Common myeloid progenitor, CD34-positive (primary cell): ENCODE measurements around the gene DDX3X.

Experiments used
- CTCF ChIA-PET: fragments of 350-600 bp; sonication (Branson Sonifier 250); formaldehyde crosslinking; loops from one replicate; lab custom pipeline; 2021; ENCODE audit warnings: antibody characterized with exemption; lab: Charles Lee
- POLR2A ChIA-PET: fragments of 350-600 bp; sonication (Branson Sonifier 250); formaldehyde crosslinking; loops from one replicate; lab custom pipeline; 2021; ENCODE audit warnings: antibody characterized with exemption; lab: Charles Lee
- DNase-seq, 3 donors: peaks; one replicate each; pipeline versions ENCODE4 v3.0.0 to v3.0.0-alpha.2; 2013
- H3K27ac ChIP-seq, 2 experiments: 1 replicate in 1 of 2; 2 replicates in 1 of 2; pipeline ENCODE4 v1.7.0; 2013; ENCODE audit warnings: inconsistent platforms in 2 of 2, low read length in 2 of 2, mild to moderate bottlenecking in 2 of 2, low read depth in 1 of 2, moderate library complexity in 1 of 2; ENCODE audit not compliant: severe bottlenecking in 2 of 2, insufficient read depth in 1 of 2, poor library complexity in 1 of 2
- H3K27me3 ChIP-seq, 5 experiments: replicated peaks in 2 of 5; 1 replicate in 3 of 5; 2 replicates in 2 of 5; pipeline versions ENCODE4 v1.6.1 to v1.7.0; 2013; ENCODE audit warnings: low read length in 4 of 5, mild to moderate bottlenecking in 2 of 5, moderate library complexity in 2 of 5, inconsistent platforms in 1 of 5; ENCODE audit not compliant: insufficient read depth in 5 of 5, control insufficient read depth in 4 of 5
- H3K36me3 ChIP-seq, 4 experiments: 1 replicate in 2 of 4; 2 replicates in 2 of 4; pipeline versions ENCODE4 v1.6.1 to v1.7.0; 2013; ENCODE audit warnings: low read length in 3 of 4, control low read depth in 1 of 4, mild to moderate bottlenecking in 1 of 4; ENCODE audit not compliant: control insufficient read depth in 4 of 4, insufficient read depth in 4 of 4
- H3K4me1 ChIP-seq, 4 experiments: 1 replicate in 3 of 4; 2 replicates in 1 of 4; pipeline versions ENCODE4 v1.6.1 to v1.7.1; 2013; ENCODE audit warnings: low read length in 3 of 4, mild to moderate bottlenecking in 3 of 4, control low read depth in 1 of 4, inconsistent platforms in 1 of 4, moderate library complexity in 1 of 4; ENCODE audit not compliant: control insufficient read depth in 4 of 4, insufficient read depth in 4 of 4; ENCODE audit errors: control extremely low read depth in 1 of 4
- H3K4me3 ChIP-seq, 7 experiments: 1 replicate in 4 of 7; 2 replicates in 3 of 7; pipeline versions ENCODE4 v1.5.1 to v1.7.0; 2013; ENCODE audit warnings: mild to moderate bottlenecking in 7 of 7, low read length in 6 of 7, moderate library complexity in 6 of 7, inconsistent platforms in 2 of 7, low read depth in 2 of 7, control low read depth in 1 of 7; ENCODE audit not compliant: insufficient read depth in 4 of 7, control insufficient read depth in 1 of 7; ENCODE audit errors: extremely low read depth in 1 of 7
- H3K9me3 ChIP-seq, 5 experiments: 1 replicate in 4 of 5; 2 replicates in 1 of 5; pipeline versions ENCODE4 v1.6.1 to v1.7.1; 2013; ENCODE audit warnings: low read length in 4 of 5, mild to moderate bottlenecking in 2 of 5, inconsistent platforms in 1 of 5, low read depth in 1 of 5, moderate library complexity in 1 of 5; ENCODE audit not compliant: control insufficient read depth in 4 of 5, insufficient read depth in 2 of 5; ENCODE audit errors: control extremely low read depth in 1 of 5
- WGBS: methylation state at CpG from one replicate; pipeline ENCODE4 v1.1.5; 2013; ENCODE audit not compliant: insufficient coverage; 5-methylcytosine and 5-hydroxymethylcytosine counted together

The DDX3X gene

GRCh38 chrX:41338436-41338835 is 4.5 kb downstream of the DDX3X start:
- no peak for DNase-seq
- WGBS: no CpG with 5 or more reads among the region's 1 CpG
- Histone ChIP-seq H3K4me3 (peak overlapping the region in 3 of 7 experiments; percentile 23 to 97 (median 94)), H3K4me1 (peaks cover 22 to 36% (median 25%) of the 10 kb centered on the region in 4 experiments), H3K9me3 (no peaks in the 10 kb centered on the region), H3K36me3 (peaks cover 13 to 69% (median 32%) of the 10 kb centered on the region in 4 experiments), H3K27ac (no peak overlapping the region), H3K27me3 (no peaks in the 10 kb centered on the region)
- CTCF ChIA-PET: interaction anchor here (1.2 kb wide), 1 partner anchor 42 kb away, joined by 3 read pairs; no protein-coding TSS in a partner anchor
- POLR2A ChIA-PET: no interaction called here

GRCh38 chrX:41339148-41339547 is 5.2 kb downstream of the DDX3X start:
- ChIA-PET POLR2A (no interaction called here), CTCF (interaction anchor here (1.2 kb wide), 1 partner anchor 42 kb away, joined by 3 read pairs; no protein-coding TSS in a partner anchor)
- no peaks in the 10 kb centered on the region for H3K9me3 ChIP-seq
- peaks cover 19 to 34% (median 24%) of the 10 kb centered on the region in 4 experiments for H3K4me1 ChIP-seq
- peaks cover 15 to 77% (median 39%) of the 10 kb centered on the region in 4 experiments for H3K36me3 ChIP-seq
- 100% methylated on average over 4 of the region's 4 CpGs for WGBS
- H3K27ac ChIP-seq: no peak overlapping the region
- H3K27me3 ChIP-seq: no peaks in the 10 kb centered on the region
- no peak for DNase-seq
- H3K4me3 ChIP-seq: no peak overlapping the region

GRCh38 chrX:41344053-41344452 is 10.1 kb downstream of the DDX3X start:
- H3K4me1 ChIP-seq: peaks cover 0 to 4% (median 2%) of the 10 kb centered on the region in 4 experiments
- no peak overlapping the region for H3K27ac ChIP-seq
- POLR2A ChIA-PET: no interaction called here
- no peak overlapping the region for H3K4me3 ChIP-seq
- H3K9me3 ChIP-seq: no peaks in the 10 kb centered on the region
- 100% methylated on average over 7 of the region's 9 CpGs for WGBS
- no peaks in the 10 kb centered on the region for H3K27me3 ChIP-seq
- DNase-seq: no peak
- CTCF ChIA-PET: no interaction called here
- H3K36me3 ChIP-seq: peaks cover 17 to 93% (median 77%) of the 10 kb centered on the region in 4 experiments

DNA sequence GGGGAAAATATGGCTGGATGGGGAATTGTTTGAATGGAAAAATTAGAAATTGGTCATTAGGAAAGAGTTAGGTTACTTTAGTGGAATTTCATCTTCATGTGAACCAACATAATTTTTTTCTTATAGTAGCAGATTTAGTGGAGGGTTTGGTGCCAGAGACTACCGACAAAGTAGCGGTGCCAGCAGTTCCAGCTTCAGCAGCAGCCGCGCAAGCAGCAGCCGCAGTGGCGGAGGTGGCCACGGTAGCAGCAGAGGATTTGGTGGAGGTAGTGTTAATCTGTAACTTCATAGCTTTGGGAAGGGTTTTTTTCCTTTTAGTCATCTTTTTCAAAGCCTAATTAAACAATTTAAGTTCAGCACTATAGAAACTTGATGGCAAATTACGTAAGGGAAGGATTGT is 13.2 kb downstream of the DDX3X start:
- Histone ChIP-seq H3K27ac (no peak overlapping the region), H3K27me3 (no peaks in the 10 kb centered on the region), H3K4me3 (no peak overlapping the region), H3K36me3 (peaks cover 8 to 72% (median 61%) of the 10 kb centered on the region in 4 experiments), H3K4me1 (peaks cover 0 to under 1% (median 0%) of the 10 kb centered on the region in 4 experiments), H3K9me3 (no peaks in the 10 kb centered on the region)
- ChIA-PET CTCF (no interaction called here), POLR2A (no interaction called here)
- WGBS: 100% methylated on average over 4 of the region's 8 CpGs
- DNase-seq: no peak

- no peak overlapping the region for H3K27ac ChIP-seq
- H3K9me3 ChIP-seq: no peaks in the 10 kb centered on the region
- ChIA-PET CTCF (no interaction called here), POLR2A (no interaction called here)
- H3K4me1 ChIP-seq: peaks cover 0 to 3% (median 0%) of the 10 kb centered on the region in 4 experiments
- no peak for DNase-seq
- 96% methylated on average over 4 of the region's 4 CpGs for WGBS
- H3K4me3 ChIP-seq: no peak overlapping the region
- H3K36me3 ChIP-seq: peaks cover 5 to 59% (median 49%) of the 10 kb centered on the region in 4 experiments
- no peaks in the 10 kb centered on the region for H3K27me3 ChIP-seq
Measured at GRCh38 chrX:41348551-41348950, 14.6 kb downstream of the DDX3X start.

DNA sequence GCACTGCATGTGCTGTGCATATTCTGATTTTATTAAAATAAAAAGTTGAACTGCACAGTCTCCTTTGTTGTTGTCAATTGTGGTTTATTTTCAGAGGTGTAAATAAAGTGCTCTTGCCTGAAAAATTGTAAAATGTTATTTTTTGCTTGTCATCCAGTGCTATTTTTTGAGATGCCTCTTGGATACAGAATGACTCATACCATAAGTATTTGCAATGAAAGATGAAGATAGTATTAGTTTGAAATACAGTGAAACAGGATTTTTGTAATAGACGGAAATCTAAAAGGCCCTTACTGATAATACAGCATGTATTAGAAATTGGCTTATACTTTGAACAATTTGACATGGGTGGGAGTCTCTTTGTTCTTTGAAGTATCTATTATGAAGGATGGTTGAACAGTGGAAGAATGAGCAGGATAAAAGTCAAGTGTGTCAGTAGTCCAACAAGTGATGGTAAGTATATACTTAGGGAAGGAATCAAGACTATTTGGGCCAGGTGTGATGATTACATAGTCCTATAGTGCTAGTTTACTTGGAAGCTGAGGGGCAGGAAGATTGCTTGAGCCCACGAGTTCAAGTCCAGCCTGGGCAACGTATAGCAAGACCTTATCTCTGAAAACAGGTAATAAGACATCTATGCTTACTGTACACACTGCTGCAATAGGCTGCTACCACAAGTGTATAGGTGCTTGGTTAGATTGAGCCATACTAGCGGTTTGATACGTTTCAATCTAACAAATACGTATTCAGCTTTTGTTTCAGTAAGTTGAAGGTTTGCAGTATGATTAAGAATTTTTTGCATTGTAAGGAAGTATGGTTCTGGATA is 16.4 kb downstream of the DDX3X start:
- no peak overlapping the region for H3K27ac ChIP-seq
- peak in 2 of 3 donors; percentile 37 to 44 for DNase-seq
- WGBS: 81% methylated on average over 4 of the region's 6 CpGs
- no peak overlapping the region for H3K4me3 ChIP-seq
- peaks cover 0 to 7% (median 0%) of the 10 kb centered on the region in 4 experiments for H3K4me1 ChIP-seq
- no peaks in the 10 kb centered on the region for H3K9me3 ChIP-seq
- POLR2A ChIA-PET: interaction anchor here (0.6 kb wide), 1 partner anchor 337 kb away, joined by 4 read pairs; no protein-coding TSS in a partner anchor
- CTCF ChIA-PET: no interaction called here
- no peaks in the 10 kb centered on the region for H3K27me3 ChIP-seq
- H3K36me3 ChIP-seq: peaks cover 4 to 42% (median 37%) of the 10 kb centered on the region in 4 experiments
